ENCODE results near the gene CALD1. TPM values are rescaled to one million over a fixed set of nuclear protein-coding genes. Genes with fewer than 3 reads are reported as not detected.

The CALD1 gene
- total RNA-seq, 4 donors from 2014 or later = 162 to 401 (median 226) TPM

GRCh38 chr7:134829380-134829986, 50.0 kb downstream of the CALD1 start:
- no peaks in the 10 kb centered on the region for H3K9me3 ChIP-seq
- H3K27me3 ChIP-seq = no peaks in the 10 kb centered on the region
- H3K4me1 ChIP-seq = peaks cover 11 to 47% (median 19%) of the 10 kb centered on the region in 4 donors
- H3K27ac ChIP-seq = peak overlapping the region; percentile 73 to 85 (median 82)
- no peak overlapping the region for H3K4me3 ChIP-seq
- DNase-seq = no peak
- WGBS, 2 donors (ENCODE audit: low coverage in 1 of 2) = 38 to 41% methylated on average over 3 of the region's 3 CpGs
- in situ Hi-C loops (cut with MboI; ENCODE audit: low pct_ligation_motif_present in 1 of 4, low pct_unique_long_range_greater_than_20kb in 1 of 4, low sequenced_read_pairs in 3 of 4) = no loop called here
- intact Hi-C loops (cut with DNase I; ENCODE audit: low total_unique reads) = no loop called here
- H3K36me3 ChIP-seq = no peaks in the 10 kb centered on the region
- TF ChIP-seq EP300 (IDR thresholded peaks at IDR 0.05; ENCODE audit: low read depth) = no peak
- TF ChIP-seq POLR2AphosphoS5 (IDR thresholded peaks at IDR 0.05) = no peak
- no peak for TF ChIP-seq CTCF (IDR thresholded peaks at IDR 0.05)
- TF ChIP-seq POLR2A (IDR thresholded peaks at IDR 0.05) = no peak

GRCh38 chr7:134831862-134832261, 52.4 kb downstream of the CALD1 start:
- H3K4me1 ChIP-seq = peaks cover 10 to 54% (median 16%) of the 10 kb centered on the region in 4 donors
- in situ Hi-C loops (cut with MboI; ENCODE audit: low pct_ligation_motif_present in 1 of 4, low pct_unique_long_range_greater_than_20kb in 1 of 4, low sequenced_read_pairs in 3 of 4) (no loop called here), intact Hi-C loops (cut with DNase I; ENCODE audit: low total_unique reads) (loop anchor here (5.0 kb wide), 1 partner anchor 40 kb away; no protein-coding TSS in a partner anchor)
- peak; percentile 37 for DNase-seq
- no peaks in the 10 kb centered on the region for H3K27me3 ChIP-seq
- no peaks in the 10 kb centered on the region for H3K36me3 ChIP-seq
- WGBS, 2 donors (ENCODE audit: low coverage in 1 of 2) = 74 to 80% methylated on average over 15 of the region's 15 CpGs
- H3K27ac ChIP-seq = peak overlapping the region; percentile 73 to 85 (median 82)
- no peaks in the 10 kb centered on the region for H3K9me3 ChIP-seq
- TF ChIP-seq EP300 (IDR thresholded peaks at IDR 0.05; ENCODE audit: low read depth) = no peak
- no peak for TF ChIP-seq POLR2A (IDR thresholded peaks at IDR 0.05)
- peak in 1 of 3 donors; percentile 12 for TF ChIP-seq POLR2AphosphoS5 (IDR thresholded peaks at IDR 0.05)
- no peak for TF ChIP-seq CTCF (IDR thresholded peaks at IDR 0.05)
- H3K4me3 ChIP-seq = no peak overlapping the region

DNA sequence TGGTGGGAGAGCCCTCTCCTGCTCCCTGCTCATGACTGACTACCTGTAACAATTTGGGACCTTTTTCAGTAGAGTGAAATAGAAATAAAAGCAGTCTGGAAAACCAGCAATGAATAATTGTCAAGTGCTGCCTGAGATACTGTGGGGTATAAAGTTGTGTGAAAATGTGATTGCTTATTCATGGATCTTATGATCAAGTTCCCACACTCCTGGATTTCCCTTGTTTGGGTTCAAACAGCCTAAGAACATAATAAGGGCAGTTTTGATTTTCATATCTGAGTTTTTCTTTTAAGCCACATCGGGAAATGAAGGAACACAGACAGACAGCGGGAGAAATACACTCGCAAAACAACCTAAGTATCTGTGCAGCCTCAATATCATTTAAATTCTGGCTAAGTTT, 52.9 kb downstream of the CALD1 start:
- TF ChIP-seq EP300 (IDR thresholded peaks at IDR 0.05; ENCODE audit: low read depth) = no peak
- no peak for TF ChIP-seq POLR2A (IDR thresholded peaks at IDR 0.05)
- TF ChIP-seq POLR2AphosphoS5 (IDR thresholded peaks at IDR 0.05) = no peak
- no peak for TF ChIP-seq CTCF (IDR thresholded peaks at IDR 0.05)
- Histone ChIP-seq H3K27me3 (no peaks in the 10 kb centered on the region), H3K9me3 (no peaks in the 10 kb centered on the region), H3K36me3 (no peaks in the 10 kb centered on the region), H3K4me3 (no peak overlapping the region), H3K4me1 (peaks cover 7 to 49% (median 16%) of the 10 kb centered on the region in 4 donors), H3K27ac (peak overlapping the region; percentile 73 to 85 (median 82))
- DNase-seq = no peak
- WGBS, 2 donors (ENCODE audit: low coverage in 1 of 2) = 77 to 78% methylated on average over 3 of the region's 3 CpGs
- in situ Hi-C loops (cut with MboI; ENCODE audit: low pct_ligation_motif_present in 1 of 4, low pct_unique_long_range_greater_than_20kb in 1 of 4, low sequenced_read_pairs in 3 of 4) (no loop called here), intact Hi-C loops (cut with DNase I; ENCODE audit: low total_unique reads) (loop anchor here (5.0 kb wide), 1 partner anchor 40 kb away; no protein-coding TSS in a partner anchor)

DNA sequence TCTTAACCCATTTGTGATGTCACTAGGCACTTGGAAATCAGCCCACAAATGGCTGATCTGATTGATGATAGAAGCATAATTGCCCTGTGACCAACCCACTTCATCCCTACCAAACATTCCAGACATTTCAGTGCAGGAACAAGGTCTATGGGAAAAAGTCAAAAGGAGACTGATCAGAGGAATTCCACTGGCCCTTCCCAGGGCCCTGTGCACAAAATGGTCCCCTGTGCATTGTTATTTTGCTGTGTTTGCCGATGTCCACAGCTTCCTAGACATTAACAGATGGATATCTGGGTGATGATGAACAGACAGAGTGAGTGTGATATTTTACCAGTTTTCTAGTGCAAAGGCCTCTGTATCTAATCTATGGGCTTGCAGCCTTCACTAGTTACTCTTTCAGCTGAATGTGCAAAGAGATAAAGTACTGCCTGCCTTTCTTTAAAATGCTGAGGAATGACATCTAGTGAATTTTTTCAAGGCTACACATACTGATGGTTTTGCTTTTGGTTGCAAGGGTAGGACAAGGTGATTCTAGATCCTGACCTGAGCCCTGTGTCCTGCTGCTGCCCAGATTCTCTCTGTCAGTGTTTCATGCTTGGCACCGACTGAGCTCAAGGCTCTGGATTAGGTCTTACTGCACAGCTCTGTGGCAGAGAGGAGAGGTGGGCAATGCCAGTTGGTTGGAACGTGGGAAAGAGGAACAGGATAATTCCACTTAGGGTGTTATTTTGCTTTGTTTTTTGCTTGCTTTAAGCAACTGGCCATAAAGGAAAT, 55.4 kb downstream of the CALD1 start:
- in situ Hi-C loops (cut with MboI; ENCODE audit: low pct_ligation_motif_present in 1 of 4, low pct_unique_long_range_greater_than_20kb in 1 of 4, low sequenced_read_pairs in 3 of 4) = no loop called here
- H3K27ac ChIP-seq = peak overlapping the region; percentile 73 to 85 (median 82)
- H3K36me3 ChIP-seq = no peaks in the 10 kb centered on the region
- intact Hi-C loops (cut with DNase I; ENCODE audit: low total_unique reads) = loop anchor here (1.0 to 5.0 kb wide), 2 partner anchors 43 to 56 kb away; partner anchors contain the start of gene CALD1
- WGBS, 2 donors (ENCODE audit: low coverage in 1 of 2) = 38 to 60% methylated on average over 1 to 3 of the region's 3 CpGs
- no peak for DNase-seq
- TF ChIP-seq POLR2AphosphoS5 (IDR thresholded peaks at IDR 0.05) (peak in 1 of 3 donors; percentile 29), POLR2A (IDR thresholded peaks at IDR 0.05) (no peak)
- no peaks in the 10 kb centered on the region for H3K27me3 ChIP-seq
- H3K4me1 ChIP-seq = peaks cover 3 to 49% (median 14%) of the 10 kb centered on the region in 4 donors
- no peaks in the 10 kb centered on the region for H3K9me3 ChIP-seq
- H3K4me3 ChIP-seq = no peak overlapping the region
